Duodenal mucosa (tissue), 2 donors: ENCODE results near the gene FUT6.
"Not testable (repeated sequence)": the region's sequence is repeated elsewhere in the genome, so short reads cannot be mapped to it uniquely, and the experiment has no call there.

Experiments
- H3K27ac ChIP-seq: one replicate; pipeline ENCODE4 v1.7.0; 2013; ENCODE audit warnings: low read depth, low read length
- H3K27me3 ChIP-seq, 2 donors: one replicate each; pipeline ENCODE4 v1.7.0; 2013; ENCODE audit warnings: low read length in 2 of 2, control low read depth in 1 of 2; ENCODE audit not compliant: insufficient read depth in 2 of 2, control insufficient read depth in 1 of 2
- H3K36me3 ChIP-seq, 2 donors: one replicate each; pipeline ENCODE4 v1.7.0; 2013; ENCODE audit warnings: low read length in 2 of 2, control low read depth in 1 of 2; ENCODE audit not compliant: insufficient read depth in 2 of 2, control insufficient read depth in 1 of 2
- H3K4me1 ChIP-seq, 2 donors: one replicate each; pipeline ENCODE4 v1.7.0; 2013; ENCODE audit warnings: low read length in 2 of 2, control low read depth in 1 of 2; ENCODE audit not compliant: insufficient read depth in 2 of 2, control insufficient read depth in 1 of 2
- H3K4me3 ChIP-seq, 2 donors: one replicate each; pipeline ENCODE4 v1.7.0; 2013; ENCODE audit warnings: low read length in 2 of 2, low read depth in 1 of 2
- H3K9ac ChIP-seq, 2 donors: one replicate each; pipeline ENCODE4 v1.7.0; 2013; ENCODE audit warnings: low read length in 2 of 2, low read depth in 1 of 2
- H3K9me3 ChIP-seq, 2 donors: one replicate each; pipeline ENCODE4 v1.7.0; 2013; ENCODE audit warnings: low read length in 2 of 2, control low read depth in 1 of 2; ENCODE audit not compliant: control insufficient read depth in 1 of 2

The FUT6 gene

DNA sequence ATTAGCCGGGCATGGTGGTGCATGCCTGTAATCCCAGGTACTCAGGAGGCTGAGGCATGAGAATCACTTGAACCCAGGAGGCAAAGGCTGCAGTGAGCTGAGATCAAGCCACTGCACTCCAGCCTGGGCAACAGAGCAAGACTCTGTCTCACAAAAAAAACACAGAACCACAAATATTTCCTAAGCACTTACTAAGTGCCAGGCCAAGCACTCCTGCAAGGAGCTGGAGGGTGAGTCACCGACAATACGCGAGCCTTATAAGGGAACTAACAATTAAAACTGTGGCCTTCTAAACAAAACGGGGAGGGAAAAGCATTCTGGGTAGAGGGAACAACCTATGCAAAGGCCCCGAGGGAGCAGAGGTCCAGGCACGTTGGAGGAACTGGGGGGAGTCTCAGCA, 35.0 kb upstream of the FUT6 start:
- not testable (repeated sequence) for H3K9me3 ChIP-seq, H3K9ac ChIP-seq, H3K36me3 ChIP-seq, H3K4me1 ChIP-seq, H3K4me3 ChIP-seq, H3K27ac ChIP-seq, H3K27me3 ChIP-seq

DNA sequence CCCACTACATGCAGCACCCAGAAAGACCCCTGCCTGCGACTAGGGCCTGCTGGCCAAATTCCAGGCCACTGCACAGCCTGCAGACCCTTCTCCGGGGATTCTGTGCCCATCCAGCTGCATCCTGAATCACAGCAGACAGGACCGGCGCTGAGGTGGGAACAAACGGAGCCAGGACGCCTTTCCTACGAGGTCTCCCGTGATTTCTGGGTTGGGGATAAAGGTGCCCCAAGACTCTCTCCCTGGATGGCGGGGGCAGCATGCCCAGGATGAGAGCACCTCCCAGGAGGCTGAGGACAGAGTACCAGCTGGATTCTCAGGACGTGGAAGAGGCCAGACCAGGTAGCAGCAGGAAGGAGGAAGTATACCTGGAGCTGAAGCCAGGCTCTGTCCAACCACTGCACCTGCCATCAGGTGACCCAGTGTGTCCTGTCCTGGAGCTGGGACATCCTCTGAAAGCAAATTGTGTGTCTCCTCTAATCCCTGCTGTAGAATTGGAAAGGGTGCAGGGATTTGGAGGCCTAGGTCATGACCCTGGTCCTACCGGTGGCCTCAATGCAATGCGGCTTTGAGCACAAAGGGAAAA, 34.2 kb upstream of the FUT6 start:
- H3K27ac ChIP-seq, result no peak overlapping the region

DNA sequence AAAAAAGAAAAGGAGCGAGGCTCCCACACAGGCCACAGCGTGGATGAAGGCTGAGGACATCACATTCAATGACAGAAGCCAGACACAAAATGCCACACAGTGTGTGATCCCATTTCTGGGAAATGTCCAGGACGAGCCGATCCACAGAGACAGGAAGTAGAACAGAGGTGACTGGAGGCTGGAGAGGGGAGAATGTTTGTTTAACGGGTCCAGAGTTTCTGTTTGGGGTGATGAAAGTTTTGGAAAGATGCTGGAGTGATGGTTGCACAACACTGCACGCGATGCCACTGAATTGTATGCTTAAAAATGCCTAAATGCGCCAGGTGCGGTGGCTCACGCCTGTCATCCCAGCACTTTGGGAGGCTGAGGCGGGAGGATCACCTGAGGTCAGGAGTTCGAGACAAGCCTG, 31.5 kb upstream of the FUT6 start:
- Histone ChIP-seq H3K27me3 (no peaks in the 10 kb centered on the region), H3K9me3 (no peaks in the 10 kb centered on the region), H3K9ac (no peak overlapping the region), H3K4me3 (no peak overlapping the region), H3K27ac (no peak overlapping the region), H3K36me3 (no peaks in the 10 kb centered on the region), H3K4me1 (peaks cover 0 to 4% of the 10 kb centered on the region in 2 donors)

More for the DNA sequence above, 34.2 kb upstream of the FUT6 start:
- H3K9ac ChIP-seq, result no peak overlapping the region
- peaks cover 0 to 4% of the 10 kb centered on the region in 2 donors for H3K4me1 ChIP-seq
- H3K27me3 ChIP-seq, result no peaks in the 10 kb centered on the region
- H3K4me3 ChIP-seq, result no peak overlapping the region
- H3K9me3 ChIP-seq, result no peaks in the 10 kb centered on the region
- H3K36me3 ChIP-seq, result no peaks in the 10 kb centered on the region

DNA sequence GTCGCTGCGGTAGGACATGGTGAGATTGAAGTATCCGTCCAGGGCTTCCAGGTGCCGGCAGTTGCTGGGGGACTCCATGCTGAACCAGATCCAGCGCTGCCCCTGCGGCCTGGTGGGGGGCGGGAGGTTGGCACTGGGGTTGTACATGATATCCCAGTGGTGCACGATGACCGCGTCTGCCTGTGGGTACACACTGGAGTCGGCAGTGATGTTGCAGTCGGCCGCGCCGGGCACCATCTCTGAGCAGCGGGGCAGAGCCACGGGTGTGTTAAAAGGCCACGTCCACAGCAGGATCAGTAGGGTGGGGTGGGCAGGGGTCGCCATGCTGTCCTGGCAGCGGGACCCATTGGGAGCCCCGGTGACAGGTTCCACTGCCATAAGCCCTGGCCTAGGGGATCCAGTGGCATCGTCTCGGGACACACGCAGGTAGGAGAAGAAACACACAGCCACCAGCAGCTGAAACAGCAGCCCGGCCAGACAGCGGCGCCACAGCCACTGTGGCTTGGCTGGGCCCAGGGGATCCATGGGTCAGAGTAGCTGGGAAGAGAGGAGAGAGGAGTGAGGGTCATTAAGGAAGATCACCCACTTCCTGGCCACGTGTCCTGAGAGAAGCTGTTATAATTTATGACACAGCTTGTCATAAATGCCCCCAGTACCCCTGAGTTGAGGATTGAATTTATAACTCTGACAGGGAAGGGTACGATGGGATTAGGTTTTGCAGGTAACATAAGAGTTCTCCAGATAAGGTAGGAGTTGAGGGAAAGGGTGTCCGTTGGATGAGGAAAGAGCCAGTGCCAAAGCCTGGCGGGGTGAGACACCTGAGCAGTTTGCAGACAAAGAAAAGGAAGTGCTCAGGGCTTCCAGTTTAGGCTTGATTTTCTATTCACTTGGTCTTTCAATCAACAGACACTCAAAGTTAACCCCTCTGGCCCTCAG, 28.0 kb upstream of the FUT6 start:
- H3K27ac ChIP-seq, result no peak overlapping the region
- no peaks in the 10 kb centered on the region for H3K4me1 ChIP-seq

DNA sequence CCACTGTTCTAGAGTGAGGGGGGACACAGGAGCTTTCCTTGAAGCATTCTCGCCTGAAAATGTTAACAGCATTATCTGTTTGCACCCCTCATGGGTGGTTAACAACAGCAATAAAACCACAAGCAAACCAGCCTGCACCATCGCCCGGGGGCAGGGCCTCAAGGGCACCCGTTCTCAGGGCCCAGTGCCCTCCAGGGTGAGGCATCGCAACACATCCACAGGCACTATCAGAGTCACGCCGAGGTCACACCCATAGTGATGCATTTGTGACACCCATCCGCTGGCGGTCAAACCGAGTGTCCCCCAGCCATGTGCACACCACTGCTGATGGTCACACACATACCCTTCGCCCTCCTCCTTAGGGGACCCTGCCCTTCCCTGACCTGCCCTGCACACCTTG, 26.3 kb upstream of the FUT6 start:
- Histone ChIP-seq H3K27me3 (no peaks in the 10 kb centered on the region), H3K36me3 (no peaks in the 10 kb centered on the region), H3K4me1 (peaks cover 0 to 6% of the 10 kb centered on the region in 2 donors), H3K4me3 (no peak overlapping the region), H3K9ac (no peak overlapping the region), H3K9me3 (no peaks in the 10 kb centered on the region), H3K27ac (no peak overlapping the region)

More for the DNA sequence above, 28.0 kb upstream of the FUT6 start:
- H3K9ac ChIP-seq, result no peak overlapping the region
- H3K9me3 ChIP-seq, result no peaks in the 10 kb centered on the region
- H3K4me3 ChIP-seq, result no peak overlapping the region
- no peaks in the 10 kb centered on the region for H3K36me3 ChIP-seq
- no peaks in the 10 kb centered on the region for H3K27me3 ChIP-seq

DNA sequence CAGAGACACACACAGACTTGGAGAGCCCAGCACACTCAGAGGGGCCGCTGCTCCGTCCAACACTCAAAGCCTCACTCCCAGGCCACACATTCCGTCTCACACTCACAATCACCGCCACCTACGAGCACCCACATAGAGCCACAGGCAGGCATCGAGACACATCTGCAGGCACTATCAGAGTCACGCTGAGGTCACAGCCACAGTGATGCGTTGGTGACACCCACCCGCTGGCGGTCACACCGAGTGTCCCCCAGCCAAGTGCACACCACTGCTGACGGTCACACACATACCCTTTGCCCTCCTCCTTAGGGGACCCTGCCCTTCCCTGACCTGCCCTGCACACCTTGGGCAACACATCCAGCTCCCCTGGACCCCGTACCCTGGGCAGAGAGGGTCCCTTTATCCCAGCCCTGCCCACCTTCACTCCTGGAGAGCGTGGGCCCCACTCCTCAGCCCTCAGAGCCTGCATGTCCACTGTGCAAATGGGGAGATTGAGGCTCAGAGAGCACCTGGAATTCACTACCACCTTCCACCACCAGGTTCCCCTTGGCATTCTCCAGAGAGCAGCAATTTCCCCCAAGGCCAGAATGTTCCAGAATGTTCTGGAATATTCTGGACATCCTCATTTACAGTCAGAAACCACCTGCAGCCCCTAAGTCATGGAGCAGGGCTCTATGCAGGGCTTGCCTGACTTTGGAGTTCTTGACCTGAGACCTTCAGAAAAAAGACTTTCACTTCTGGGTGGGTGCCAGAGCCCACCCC, 25.4 kb upstream of the FUT6 start:
- no peak overlapping the region for H3K27ac ChIP-seq
- H3K9ac ChIP-seq, result no peak overlapping the region
- peaks cover 0 to 6% of the 10 kb centered on the region in 2 donors for H3K4me1 ChIP-seq
- no peaks in the 10 kb centered on the region for H3K27me3 ChIP-seq
- no peaks in the 10 kb centered on the region for H3K36me3 ChIP-seq
- no peak overlapping the region for H3K4me3 ChIP-seq
- no peaks in the 10 kb centered on the region for H3K9me3 ChIP-seq

DNA sequence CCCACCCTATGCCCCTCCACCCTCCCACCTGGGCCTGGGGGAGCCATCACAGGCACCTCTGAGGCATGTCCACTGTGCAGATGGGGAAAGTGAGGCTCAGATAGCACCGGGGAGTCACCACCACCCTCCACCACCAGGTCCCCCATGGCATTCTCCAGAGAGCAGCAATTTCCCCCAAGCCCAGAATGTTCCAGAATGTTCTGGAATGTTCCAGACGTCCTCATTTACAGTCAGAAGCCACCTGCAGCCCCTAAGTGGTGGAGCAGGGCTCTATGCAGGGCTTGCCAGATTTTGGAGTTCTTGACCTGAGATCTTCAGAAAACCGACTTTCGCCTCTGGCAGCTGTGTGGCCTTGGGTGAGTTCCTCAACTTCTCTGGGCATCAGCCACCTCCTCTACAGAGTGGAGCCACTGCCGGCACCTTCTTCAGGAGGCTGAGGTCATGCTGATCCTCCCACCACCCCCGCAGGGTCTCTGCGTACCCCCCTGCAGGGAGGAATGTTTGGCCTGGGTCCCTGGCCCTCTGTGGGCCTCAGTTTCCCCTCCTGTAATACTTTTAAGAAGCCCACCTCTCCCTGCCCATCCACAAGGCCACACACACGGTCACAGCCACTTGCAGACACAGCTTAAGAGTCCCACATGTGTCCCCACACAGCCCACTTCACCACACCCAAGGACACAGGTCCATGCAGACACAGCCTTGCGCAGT, 24.7 kb upstream of the FUT6 start:
- Histone ChIP-seq H3K36me3 (no peaks in the 10 kb centered on the region), H3K4me1 (peaks cover 0 to 6% of the 10 kb centered on the region in 2 donors), H3K9me3 (no peaks in the 10 kb centered on the region), H3K9ac (no peak overlapping the region), H3K27me3 (no peaks in the 10 kb centered on the region), H3K4me3 (no peak overlapping the region), H3K27ac (no peak overlapping the region)

DNA sequence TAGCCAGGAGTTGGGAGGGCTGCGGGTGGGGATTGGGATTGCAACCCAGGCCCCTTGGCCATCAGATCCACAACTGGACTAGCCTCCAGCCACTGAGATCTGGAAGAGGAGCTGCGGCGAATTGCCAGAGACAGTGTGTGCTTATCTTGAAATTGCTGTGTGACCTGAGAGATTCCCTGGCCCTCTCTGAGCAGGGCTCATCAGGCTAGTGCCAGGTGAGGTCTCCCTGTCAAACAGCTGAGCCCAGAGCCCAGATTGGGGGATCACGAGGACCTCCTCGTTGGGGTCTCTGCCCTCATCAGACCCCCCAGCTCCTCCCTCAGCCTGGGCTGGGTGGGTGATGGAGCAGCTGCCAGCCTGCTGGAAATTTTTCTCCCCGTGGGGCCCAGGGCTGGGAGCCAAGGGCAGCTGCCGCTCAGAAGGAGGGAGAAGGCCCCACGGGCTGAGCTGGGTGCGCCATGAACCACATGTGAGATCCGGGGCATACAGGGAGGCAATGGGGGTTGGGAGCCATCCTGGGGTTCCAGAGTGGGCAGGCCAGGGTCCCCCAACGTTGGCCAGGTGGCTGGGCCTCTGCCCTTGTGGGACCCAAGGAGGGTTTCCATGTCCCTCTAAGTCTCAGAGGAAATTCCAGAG, 23.6 kb upstream of the FUT6 start:
- Histone ChIP-seq H3K9ac (no peak overlapping the region), H3K36me3 (no peaks in the 10 kb centered on the region), H3K27me3 (no peaks in the 10 kb centered on the region), H3K27ac (no peak overlapping the region), H3K9me3 (no peaks in the 10 kb centered on the region), H3K4me1 (peaks cover 0 to 6% of the 10 kb centered on the region in 2 donors), H3K4me3 (no peak overlapping the region)

DNA sequence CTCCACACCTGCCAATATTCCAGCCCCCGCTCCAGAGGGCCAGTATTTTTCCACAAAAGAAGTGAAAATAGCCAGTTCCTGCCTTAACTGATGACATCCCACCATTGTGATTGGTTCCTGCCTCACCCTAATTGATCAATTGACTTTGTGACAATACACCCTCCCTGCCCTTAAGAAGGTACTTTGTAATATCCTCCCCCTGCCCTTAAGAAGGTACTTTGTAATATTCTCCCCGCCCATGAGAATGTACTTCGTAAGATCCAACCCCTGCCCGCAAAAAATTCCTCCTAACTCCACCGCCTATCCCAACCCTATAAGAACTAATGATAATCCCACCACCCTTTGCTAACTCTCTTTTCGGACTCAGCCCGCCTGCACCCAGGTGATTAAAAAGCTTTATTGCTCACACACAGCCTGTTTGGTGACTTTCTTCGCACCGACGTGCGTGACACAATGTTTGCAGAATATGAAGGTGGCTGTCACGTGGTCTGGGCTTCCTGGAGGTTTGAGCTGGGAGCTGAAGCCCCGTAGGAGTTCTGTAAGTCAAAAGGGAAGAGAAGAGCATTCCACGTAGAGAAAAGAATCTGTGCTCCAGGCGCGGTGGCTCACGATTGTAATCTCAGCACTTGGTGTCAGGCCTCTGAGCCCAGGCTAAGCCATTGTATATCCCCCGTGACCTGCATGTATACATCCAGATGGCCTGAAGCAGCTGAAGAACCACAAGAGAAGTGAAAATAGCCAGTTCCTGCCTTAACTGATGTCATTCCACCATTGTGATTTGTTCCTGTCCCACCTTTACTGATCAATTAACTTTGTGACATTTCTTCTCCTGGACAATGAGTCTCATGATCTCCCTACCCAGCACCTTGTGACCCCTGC, 17.9 kb upstream of the FUT6 start:
- peaks cover 0 to 6% of the 10 kb centered on the region in 2 donors for H3K4me1 ChIP-seq
- H3K9ac ChIP-seq, result no peak overlapping the region
- H3K9me3 ChIP-seq, result no peaks in the 10 kb centered on the region
- H3K4me3 ChIP-seq, result no peak overlapping the region
- H3K27ac ChIP-seq, result no peak overlapping the region
- H3K27me3 ChIP-seq, result no peaks in the 10 kb centered on the region
- no peaks in the 10 kb centered on the region for H3K36me3 ChIP-seq
